HCT116 (cell line): Measurements from ENCODE around the gene OR8J3. TPM values are rescaled to one million over a fixed set of nuclear protein-coding genes. Genes with fewer than 3 reads are reported as not detected.

Experiments used
- ATAC-seq: fragments of 200-7000 bp; cut with Tn5 transposase; 2 replicates; pipeline ENCODE4 v1.9.1; 2020; ENCODE audit warnings: mild to moderate bottlenecking, moderate library complexity
- BruUV-seq: library from RNA; stranded (reverse); fragments of 400-500 nt; replicated peaks from 2 replicates; lab custom pipeline; 2021; lab: Mats Ljungman, UMichigan
- CTCF ChIA-PET: fragments of 300-600 bp; sonication (Branson Sonifier 250); formaldehyde crosslinking; loops from one replicate; lab custom pipeline; 2021; ENCODE audit warnings: antibody characterized with exemption; lab: Charles Lee
- POLR2A ChIA-PET: fragments of 300-600, 350-600 bp; sonication (Branson Sonifier 250); formaldehyde crosslinking; loops from one replicate; lab custom pipeline; 2021; ENCODE audit warnings: antibody characterized with exemption; lab: Charles Lee
- RAD21 ChIA-PET, 2 experiments: fragments of 300-600 bp; sonication (Branson Sonifier 250); formaldehyde crosslinking; loops; one replicate each; lab custom pipeline; 2023; ENCODE audit warnings: low total read pairs in 2 of 2; ENCODE audit not compliant: uncharacterized antibody in 2 of 2, unreplicated experiment in 2 of 2, low non-redundant PET in 1 of 2; lab: Charles Lee
- DNase-seq: peaks from one replicate; pipeline ENCODE4 v3.0.0-alpha.2; 2010; ENCODE audit warnings: low read depth, low spot score
- H2AFZ ChIP-seq: fragments of 200-600 bp; shearing (Covaris generic), sonication (generic); 2 replicates; pipeline ENCODE4 v1.6.1; 2017; ENCODE audit warnings: low read depth, mixed run types, mixed read lengths, antibody characterized with exemption, low read length; ENCODE audit not compliant: poor library complexity, severe bottlenecking
- H3K27ac ChIP-seq: 2 replicates; pipeline ENCODE4 v1.5.1; 2012; ENCODE audit warnings: low read depth, low read length
- H3K27me3 ChIP-seq: fragments of 200-600 bp; sonication (generic); 2 replicates; pipeline ENCODE4 v1.6.1; 2016; ENCODE audit warnings: mixed run types, low read length, mixed read lengths; ENCODE audit not compliant: insufficient read depth
- H3K36me3 ChIP-seq, 2 experiments: fragments of 200-500 bp in 1 of 2; fragments of 200-600 bp in 1 of 2; sonication (Bioruptor generic) in 1 of 2; sonication (generic) in 1 of 2; 2 replicates each; pipeline versions ENCODE4 v1.5.1 to v1.6.1; 2014 to 2016; ENCODE audit warnings: low read length in 2 of 2, inconsistent platforms in 1 of 2, mixed read lengths in 1 of 2, mixed run types in 1 of 2; ENCODE audit not compliant: insufficient read depth in 2 of 2, control insufficient read depth in 1 of 2
- H3K4me1 ChIP-seq, 2 experiments: fragments of 200-600 bp in 1 of 2; sonication (generic) in 1 of 2; 2 replicates each; pipeline versions ENCODE4 v1.5.1 to v1.6.1; 2012 to 2017; ENCODE audit warnings: low read length in 2 of 2, inconsistent platforms in 1 of 2, mild to moderate bottlenecking in 1 of 2, mixed read lengths in 1 of 2, mixed run types in 1 of 2, moderate library complexity in 1 of 2; ENCODE audit not compliant: insufficient read depth in 2 of 2, control insufficient read depth in 1 of 2
- H3K4me2 ChIP-seq: fragments of 200-600 bp; sonication (generic); 2 replicates; pipeline ENCODE4 v1.6.1; 2017; ENCODE audit warnings: mixed run types, low read length, mixed read lengths
- H3K4me3 ChIP-seq, 2 experiments: fragments of 200-600 bp in 1 of 2; sonication (generic) in 1 of 2; replicated peaks in 1 of 2; 2 replicates each; pipeline ENCODE4 v1.5.1; 2011 to 2016; ENCODE audit warnings: low read length in 2 of 2, control low read depth in 1 of 2, low read depth in 1 of 2, mild to moderate bottlenecking in 1 of 2, mixed read lengths in 1 of 2, mixed run types in 1 of 2
- H3K79me2 ChIP-seq: fragments of 200-600 bp; sonication (generic); 2 replicates; pipeline ENCODE4 v1.6.1; 2017; ENCODE audit warnings: mild to moderate bottlenecking, mixed run types, low read length, moderate library complexity, mixed read lengths; ENCODE audit not compliant: insufficient read depth
- H3K9ac ChIP-seq: fragments of 200-600 bp; sonication (generic); 2 replicates; pipeline ENCODE4 v1.6.1; 2016; ENCODE audit warnings: low read length, mixed read lengths
- H3K9me2 ChIP-seq: fragments of 200-600 bp; sonication (generic), shearing (Covaris generic); 2 replicates; pipeline ENCODE4 v1.6.1; 2017; ENCODE audit warnings: mixed run types, mild to moderate bottlenecking, moderate library complexity; ENCODE audit not compliant: insufficient read depth
- H3K9me3 ChIP-seq, 2 experiments: fragments of 200-500 bp in 1 of 2; fragments of 200-600 bp in 1 of 2; sonication (Bioruptor generic) in 1 of 2; sonication (generic) in 1 of 2; 2 replicates each; pipeline ENCODE4 v1.6.1; 2014 to 2017; ENCODE audit warnings: low read length in 2 of 2, mixed read lengths in 2 of 2, inconsistent platforms in 1 of 2, low read depth in 1 of 2, mild to moderate bottlenecking in 1 of 2, mixed run types in 1 of 2, moderate library complexity in 1 of 2; ENCODE audit not compliant: control insufficient read depth in 1 of 2, insufficient read depth in 1 of 2
- H4K20me1 ChIP-seq: fragments of 200-600 bp; sonication (generic), shearing (Covaris generic); 2 replicates; pipeline ENCODE4 v1.6.1; 2017; ENCODE audit warnings: mixed run types, mild to moderate bottlenecking, moderate library complexity; ENCODE audit not compliant: insufficient read depth
- SRF ChIP-seq: IDR thresholded peaks from 2 replicates; pipeline ENCODE4 v1.6.1; 2012; ENCODE audit warnings: low read depth
- ZFX ChIP-seq: fragments of 450-650 bp; IDR thresholded peaks from 2 replicates; pipeline ENCODE4 v1.6.1; 2017
- intact Hi-C: fragments of 100-400 bp; cut with micrococcal nuclease; formaldehyde crosslinking; loops from 2 replicates; pipeline ENCODE4 v1.10.0; 2022
- total RNA-seq: library from RNA; stranded (reverse); gene quantifications from one replicate; pipeline ENCODE4 v1.2.1, GENCODE V29; 2021; ENCODE audit not compliant: unreplicated experiment

OR8J3 gene
- total RNA-seq, 1 experiment from 2014 or later, result not detected

- POLR2A ChIA-PET, result no interaction called here
- ATAC-seq, result no peak
- CTCF ChIA-PET, result no interaction called here
Observed at GRCh38 chr11:56089697-56090096, 50.3 kb downstream of the OR8J3 start.

More at GRCh38 chr11:56089697-56090096, 50.3 kb downstream of the OR8J3 start:
- no peak overlapping the region for H3K4me2 ChIP-seq
- no peaks in the 10 kb centered on the region for H3K79me2 ChIP-seq
- no peaks in the 10 kb centered on the region for H3K4me1 ChIP-seq
- peaks cover 9 to 15% of the 10 kb centered on the region in 2 experiments; a peak in 3 of 4 replicates for H3K9me3 ChIP-seq
- H3K27me3 ChIP-seq, result no peaks in the 10 kb centered on the region
- no peak overlapping the region for H3K9ac ChIP-seq
- no peak overlapping the region for H3K4me3 ChIP-seq
- intact Hi-C loops, result no loop called here
- DNase-seq, result no peak
- no peak for TF ChIP-seq SRF
- TF ChIP-seq ZFX, result no peak
- no TSS peak for BruUV-seq
- H3K36me3 ChIP-seq, result no peaks in the 10 kb centered on the region
- H2AFZ ChIP-seq, result no peak overlapping the region
- H4K20me1 ChIP-seq, result no peaks in the 10 kb centered on the region
- H3K27ac ChIP-seq, result no peak overlapping the region
- H3K9me2 ChIP-seq, result no peaks in the 10 kb centered on the region
- RAD21 ChIA-PET, result no interaction called here

Other genes starting within 250 kb of the OR8J3 start
- not detected for gene OR5W2, start 225.6 kb downstream of the OR8J3 start, total RNA-seq
- not detected for gene OR5I1, start 203.8 kb downstream of the OR8J3 start, total RNA-seq
- gene OR10AG1, start 170.3 kb downstream of the OR8J3 start, total RNA-seq, result not detected
- gene OR5F1, start 145.6 kb downstream of the OR8J3 start, total RNA-seq, result not detected
- not detected for gene OR5AS1, start 112.5 kb downstream of the OR8J3 start, total RNA-seq
- not detected for gene OR8I2, start 46.9 kb downstream of the OR8J3 start, total RNA-seq
- not detected for gene OR8H2, start 36.5 kb downstream of the OR8J3 start, total RNA-seq
- gene OR8H3, start 17.8 kb downstream of the OR8J3 start, total RNA-seq, result not detected
- not detected for gene OR8K5, start 20.1 kb upstream of the OR8J3 start, total RNA-seq
- gene OR5J2, start 36.4 kb upstream of the OR8J3 start, total RNA-seq, result not detected
- not detected for gene OR5T2, start 94.1 kb upstream of the OR8J3 start, total RNA-seq
- gene OR5T3, start 112.1 kb upstream of the OR8J3 start, total RNA-seq, result not detected
- gene OR5T1, start 134.0 kb upstream of the OR8J3 start, total RNA-seq, result not detected
- gene OR8H1, start 152.1 kb upstream of the OR8J3 start, total RNA-seq, result not detected
- not detected for gene OR8K3, start 174.9 kb upstream of the OR8J3 start, total RNA-seq
- not detected for gene OR8K1, start 205.8 kb upstream of the OR8J3 start, total RNA-seq
- not detected for gene OR8J1, start 214.1 kb upstream of the OR8J3 start, total RNA-seq
- gene OR8U1, start 235.4 kb upstream of the OR8J3 start, total RNA-seq, result not detected